Activated CD4-positive, alpha-beta T cell treated with anti-CD3 and anti-CD28 coated beads, Interleukin-2, amount 10 ng/mL, durations not matched to agents 24 days and 14 days (primary cell): Measurements from ENCODE around the gene CAPN5. TPM values are rescaled to one million over a fixed set of nuclear protein-coding genes. Genes with fewer than 3 reads are reported as not detected.
A peak's percentile ranks its signal among the peaks of the same experiment; 100 is the strongest.
"Not testable (repeated sequence)": the region's sequence is repeated elsewhere in the genome, so short reads cannot be mapped to it uniquely, and the experiment has no call there.

Source experiments
- DNase-seq: peaks from one replicate; pipeline ENCODE4 v3.0.0; 2022
- H3K27ac Mint-ChIP-seq: one replicate; pipeline ENCODE4 v1.8.0; 2022; ENCODE audit warnings: mild to moderate bottlenecking, mixed read lengths
- H3K27me3 Mint-ChIP-seq: one replicate; pipeline ENCODE4 v1.8.0; 2022; ENCODE audit warnings: mixed read lengths
- H3K36me3 Mint-ChIP-seq: one replicate; pipeline ENCODE4 v1.8.0; 2022; ENCODE audit warnings: low read depth, mild to moderate bottlenecking, mixed read lengths
- H3K4me1 Mint-ChIP-seq: one replicate; pipeline ENCODE4 v1.8.0; 2021; ENCODE audit warnings: mixed read lengths
- H3K4me3 Mint-ChIP-seq: one replicate; pipeline ENCODE4 v1.8.0; 2022; ENCODE audit warnings: mild to moderate bottlenecking, moderate library complexity, mixed read lengths
- H3K9me3 Mint-ChIP-seq: one replicate; pipeline ENCODE4 v1.8.0; 2021; ENCODE audit warnings: mixed read lengths
- intact Hi-C: fragments of 100-400 bp; cut with micrococcal nuclease; formaldehyde crosslinking; loops from one replicate; pipeline ENCODE4 v1.15.1; 2023
- total RNA-seq: library from RNA; stranded (reverse); gene quantifications from 2 replicates; pipeline ENCODE4 v1.2.3, GENCODE V29; 2022

CAPN5 gene
- total RNA-seq, 1 donor from 2014 or later: 0.30 TPM

- H3K9me3 Mint-ChIP-seq: no peaks in the 10 kb centered on the region
- H3K27ac Mint-ChIP-seq: no peak overlapping the region
- H3K4me1 Mint-ChIP-seq: peaks cover 5% of the 10 kb centered on the region
- DNase-seq: no peak
- intact Hi-C loops: no loop called here
- H3K36me3 Mint-ChIP-seq: no peaks in the 10 kb centered on the region
- peaks cover 41% of the 10 kb centered on the region for H3K27me3 Mint-ChIP-seq
- H3K4me3 Mint-ChIP-seq: no peak overlapping the region
These were observed 29.7 kb upstream of the CAPN5 start for GRCh38 chr11:77037057-77037456.

GRCh38 chr11:77038029-77038824 lies 28.5 kb upstream of the CAPN5 start:
- Mint-ChIP-seq H3K36me3 (no peaks in the 10 kb centered on the region), H3K27me3 (peaks cover 47% of the 10 kb centered on the region), H3K4me3 (peak overlapping the region; percentile 41), H3K27ac (no peak overlapping the region), H3K4me1 (peaks cover 5% of the 10 kb centered on the region), H3K9me3 (no peaks in the 10 kb centered on the region)
- no peak for DNase-seq
- intact Hi-C loops: no loop called here

DNA sequence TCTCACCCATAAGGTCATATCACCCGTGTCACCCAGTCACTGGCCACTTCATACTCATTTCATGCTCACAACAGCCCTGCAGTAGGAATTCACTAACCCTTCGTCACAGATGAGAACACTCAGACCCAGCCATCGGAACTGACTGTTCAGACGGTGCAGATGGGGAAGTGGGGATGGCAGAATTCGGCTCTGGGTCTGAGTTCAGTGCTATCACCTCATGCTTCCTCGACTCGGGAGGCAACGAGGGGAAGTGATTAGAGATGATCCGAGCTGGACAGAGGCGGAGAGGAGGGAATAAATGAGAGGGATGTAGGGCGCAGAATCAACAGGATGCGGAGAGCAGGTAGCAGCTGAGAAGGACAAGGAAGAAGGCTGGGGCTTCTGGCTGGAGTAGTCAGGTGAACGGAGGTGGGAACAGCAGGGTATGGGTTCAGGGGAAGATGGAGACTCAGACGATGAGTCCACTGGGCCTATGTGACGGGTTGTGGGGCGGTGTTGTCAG lies 27.9 kb upstream of the CAPN5 start:
- Mint-ChIP-seq H3K9me3 (no peaks in the 10 kb centered on the region), H3K36me3 (no peaks in the 10 kb centered on the region), H3K27me3 (peaks cover 48% of the 10 kb centered on the region), H3K4me1 (peaks cover 5% of the 10 kb centered on the region), H3K4me3 (peak overlapping the region; percentile 41), H3K27ac (no peak overlapping the region)
- DNase-seq: no peak
- intact Hi-C loops: no loop called here

- intact Hi-C loops: no loop called here
- H3K27ac Mint-ChIP-seq: no peak overlapping the region
- H3K9me3 Mint-ChIP-seq: no peaks in the 10 kb centered on the region
- peaks cover 52% of the 10 kb centered on the region for H3K27me3 Mint-ChIP-seq
- peaks cover 5% of the 10 kb centered on the region for H3K4me1 Mint-ChIP-seq
- no peaks in the 10 kb centered on the region for H3K36me3 Mint-ChIP-seq
- peak; percentile 73 for DNase-seq
- H3K4me3 Mint-ChIP-seq: no peak overlapping the region
These were observed 27.0 kb upstream of the CAPN5 start for GRCh38 chr11:77039491-77040400.

GRCh38 chr11:77040401-77040777 lies 26.4 kb upstream of the CAPN5 start:
- H3K4me3 Mint-ChIP-seq: peak overlapping the region; percentile 29
- intact Hi-C loops: no loop called here
- no peaks in the 10 kb centered on the region for H3K9me3 Mint-ChIP-seq
- H3K27me3 Mint-ChIP-seq: peaks cover 52% of the 10 kb centered on the region
- H3K4me1 Mint-ChIP-seq: peaks cover 5% of the 10 kb centered on the region
- no peak overlapping the region for H3K27ac Mint-ChIP-seq
- DNase-seq: no peak
- no peaks in the 10 kb centered on the region for H3K36me3 Mint-ChIP-seq

DNA sequence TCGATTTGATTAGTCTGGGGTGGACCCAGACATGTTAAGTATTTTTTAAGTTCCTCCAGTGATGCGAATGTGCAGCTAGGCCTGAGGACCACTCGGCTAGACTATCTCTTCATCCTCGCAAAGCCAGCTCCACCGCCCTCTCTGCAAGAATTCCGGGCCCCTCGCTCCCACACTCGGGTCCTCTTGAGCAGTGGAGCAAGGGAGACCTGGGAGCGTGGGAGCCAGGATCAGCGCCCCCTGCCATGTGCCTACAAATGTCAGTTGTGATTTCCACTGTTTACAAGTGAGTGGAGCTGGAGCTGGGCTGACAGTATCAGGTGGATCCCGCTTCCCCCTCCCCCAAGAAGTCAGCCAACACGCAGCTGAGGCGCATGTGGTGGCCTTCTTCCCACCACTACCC lies 25.9 kb upstream of the CAPN5 start:
- H3K27me3 Mint-ChIP-seq: peaks cover 54% of the 10 kb centered on the region

DNA sequence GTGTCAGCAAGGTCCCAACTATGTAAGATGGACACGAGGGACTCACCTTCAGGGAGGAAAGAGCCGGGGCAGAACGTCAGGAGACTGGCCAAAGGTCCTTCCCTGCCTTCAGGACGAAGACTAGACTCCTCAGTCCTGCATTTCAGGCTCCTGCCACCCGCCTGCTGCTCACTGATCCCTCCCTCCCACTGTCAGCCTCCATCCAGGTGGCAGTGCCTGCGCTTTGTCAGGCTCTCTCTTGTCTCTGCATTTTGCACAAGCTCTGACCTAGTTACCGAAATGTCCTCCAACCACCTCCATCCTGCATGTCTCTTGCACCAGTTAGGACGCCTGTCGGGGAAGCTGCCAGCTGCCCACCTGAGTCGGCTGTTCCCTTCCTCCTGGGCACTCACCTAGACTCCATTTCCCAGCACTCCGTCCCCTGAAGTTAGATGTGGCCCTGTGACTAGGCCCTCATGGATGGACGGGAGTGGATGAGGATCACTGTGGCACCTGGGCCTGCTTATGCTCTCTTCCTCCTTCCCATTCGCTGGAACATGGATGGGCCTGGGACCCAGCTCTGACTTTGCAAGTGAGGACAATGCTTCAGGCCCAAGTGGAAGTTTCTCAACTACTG lies 24.6 kb upstream of the CAPN5 start:
- Mint-ChIP-seq H3K4me3 (no peak overlapping the region), H3K9me3 (no peaks in the 10 kb centered on the region), H3K27ac (no peak overlapping the region), H3K27me3 (peaks cover 46% of the 10 kb centered on the region), H3K36me3 (no peaks in the 10 kb centered on the region), H3K4me1 (peaks cover 12% of the 10 kb centered on the region)
- intact Hi-C loops: no loop called here
- DNase-seq: no peak

More for the DNA sequence above, 25.9 kb upstream of the CAPN5 start:
- DNase-seq: no peak
- Mint-ChIP-seq H3K4me1 (peaks cover 5% of the 10 kb centered on the region), H3K27ac (no peak overlapping the region), H3K4me3 (no peak overlapping the region), H3K9me3 (no peaks in the 10 kb centered on the region), H3K36me3 (no peaks in the 10 kb centered on the region)
- intact Hi-C loops: no loop called here

- H3K36me3 Mint-ChIP-seq: no peaks in the 10 kb centered on the region
- no peak overlapping the region for H3K4me3 Mint-ChIP-seq
- H3K9me3 Mint-ChIP-seq: no peaks in the 10 kb centered on the region
- intact Hi-C loops: no loop called here
- DNase-seq: no peak
- no peak overlapping the region for H3K27ac Mint-ChIP-seq
- peaks cover 31% of the 10 kb centered on the region for H3K27me3 Mint-ChIP-seq
- peaks cover 7% of the 10 kb centered on the region for H3K4me1 Mint-ChIP-seq
These were observed 22.4 kb upstream of the CAPN5 start for GRCh38 chr11:77044356-77044755.

- Mint-ChIP-seq H3K27ac (no peak overlapping the region), H3K9me3 (no peaks in the 10 kb centered on the region), H3K36me3 (no peaks in the 10 kb centered on the region), H3K4me1 (peaks cover 7% of the 10 kb centered on the region), H3K27me3 (peaks cover 31% of the 10 kb centered on the region), H3K4me3 (no peak overlapping the region)
- intact Hi-C loops: loop anchor here (5.0 kb wide), 4 partner anchors 128 to 313 kb away; partner anchors contain the start of gene ACER3
- no peak for DNase-seq
These were observed 21.9 kb upstream of the CAPN5 start for GRCh38 chr11:77044886-77045285.

DNA sequence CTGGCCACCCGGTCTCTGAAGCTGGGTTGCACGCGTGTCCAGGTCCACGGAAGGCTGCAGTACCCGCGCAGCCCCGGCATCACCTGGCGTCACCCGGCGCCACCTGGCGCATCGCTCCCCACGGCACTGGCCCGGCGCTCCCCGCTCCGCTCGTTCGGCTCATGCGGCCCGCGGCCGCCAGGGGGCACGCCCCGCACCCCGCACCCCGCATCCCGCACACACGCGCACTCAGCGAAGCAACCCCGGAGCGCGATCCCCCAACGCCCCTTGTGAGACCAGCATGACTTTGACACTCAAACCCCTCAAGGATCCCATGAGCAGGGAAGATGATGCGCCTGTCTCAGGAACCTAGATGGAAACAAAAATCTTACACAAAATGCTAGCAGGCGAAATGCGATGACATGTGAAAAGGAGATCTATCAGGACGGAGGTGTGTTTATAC lies 20.7 kb upstream of the CAPN5 start:
- peak overlapping the region; percentile 1 for H3K4me3 Mint-ChIP-seq
- H3K36me3 Mint-ChIP-seq: no peaks in the 10 kb centered on the region
- no peaks in the 10 kb centered on the region for H3K9me3 Mint-ChIP-seq

DNA sequence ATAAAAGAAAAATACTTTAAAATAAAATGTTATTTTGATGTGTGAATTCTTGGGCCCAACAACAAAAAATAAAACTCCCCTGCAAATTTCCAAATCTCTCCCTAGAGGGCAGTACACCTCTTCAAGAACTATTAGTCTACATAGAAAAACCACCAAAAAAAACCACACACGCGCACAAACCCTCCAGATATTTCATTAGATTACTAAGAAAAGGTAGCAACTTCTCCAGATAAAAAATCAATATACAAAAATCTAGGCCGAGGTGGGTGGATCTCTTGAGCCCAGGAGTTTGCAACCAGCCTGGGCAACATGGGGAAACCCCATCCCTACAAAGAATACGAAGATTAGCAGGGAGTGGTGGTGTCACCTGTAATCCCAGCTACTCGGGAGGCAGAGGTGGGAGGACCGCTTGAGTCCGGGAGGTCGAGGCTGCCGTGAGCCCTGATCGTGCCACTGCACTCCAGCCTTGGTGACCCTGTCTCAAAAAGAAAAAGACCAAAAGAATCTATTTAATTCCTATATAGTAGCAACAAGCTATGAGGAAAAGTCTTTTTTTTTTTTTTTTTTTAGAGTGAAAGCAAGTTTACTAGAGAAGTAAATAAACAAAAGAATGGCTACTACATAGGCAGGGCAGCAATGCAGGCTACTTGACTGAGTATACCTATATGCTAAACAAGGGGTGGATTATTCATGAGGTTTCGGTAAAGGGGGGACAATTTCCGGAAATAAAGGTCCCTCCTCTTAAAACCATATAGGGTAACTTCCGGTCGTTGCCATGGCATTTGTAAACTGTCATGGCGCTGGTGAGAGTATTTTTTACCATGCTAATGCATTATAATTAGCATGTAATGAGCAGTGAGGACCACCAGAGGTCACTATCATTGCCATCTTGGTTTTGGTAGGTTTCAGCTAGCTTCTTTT lies 19.5 kb upstream of the CAPN5 start:
- DNase-seq: peak; percentile 94
- Mint-ChIP-seq H3K27ac (peak overlapping the region; percentile 29), H3K9me3 (no peaks in the 10 kb centered on the region), H3K27me3 (peaks cover 22% of the 10 kb centered on the region), H3K4me3 (peak overlapping the region; percentile 69), H3K4me1 (peaks cover 7% of the 10 kb centered on the region), H3K36me3 (no peaks in the 10 kb centered on the region)
- intact Hi-C loops: loop anchor here (1.0 to 5.0 kb wide), 7 partner anchors 19 to 315 kb away; partner anchors contain the start of genes ACER3 and CAPN5

More for the DNA sequence above, 20.7 kb upstream of the CAPN5 start:
- DNase-seq: peak; percentile 87
- peaks cover 7% of the 10 kb centered on the region for H3K4me1 Mint-ChIP-seq
- intact Hi-C loops: loop anchor here (5.0 kb wide), 4 partner anchors 129 to 314 kb away; partner anchors contain the start of gene ACER3
- H3K27me3 Mint-ChIP-seq: peaks cover 24% of the 10 kb centered on the region
- no peak overlapping the region for H3K27ac Mint-ChIP-seq

DNA sequence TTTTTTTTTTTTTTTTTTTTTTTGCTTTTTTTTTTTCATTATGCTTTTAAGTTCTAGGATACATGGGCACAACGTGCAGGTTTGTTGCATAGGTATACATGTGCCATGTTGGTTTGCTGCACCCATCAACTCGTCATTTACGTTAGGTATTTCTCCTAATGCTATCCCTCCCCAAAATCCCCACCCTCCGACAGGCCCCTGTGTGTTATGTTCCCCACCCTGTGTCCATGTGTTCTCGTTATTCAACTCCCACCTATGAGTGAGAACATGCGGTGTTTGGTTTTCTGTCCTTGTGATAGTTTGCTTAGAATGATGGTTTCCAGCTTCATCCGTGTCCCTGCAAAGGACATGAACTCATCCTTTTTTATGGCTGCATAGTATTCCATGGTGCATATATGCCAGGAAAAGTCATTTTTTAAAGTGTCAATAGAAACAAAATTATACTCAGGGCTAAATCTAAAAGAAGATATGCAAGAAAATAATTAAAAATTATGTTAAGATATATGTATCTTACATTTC lies 18.8 kb upstream of the CAPN5 start:
- H3K4me1 Mint-ChIP-seq, DNase-seq, H3K36me3 Mint-ChIP-seq, H3K4me3 Mint-ChIP-seq, H3K9me3 Mint-ChIP-seq, H3K27ac Mint-ChIP-seq: not testable (repeated sequence)
- peaks cover 19% of the 10 kb centered on the region for H3K27me3 Mint-ChIP-seq
- intact Hi-C loops: loop anchor here (1.0 to 5.0 kb wide), 7 partner anchors 18 to 316 kb away; partner anchors contain the start of genes ACER3 and CAPN5
